GM10248 (cell line): ENCODE results near the gene ABCB11.

Experiments used
- CTCF ChIA-PET: fragments of 300-600 bp; sonication (Branson Sonifier 250); formaldehyde crosslinking; extraction: SDS; loops from one replicate; lab custom pipeline; 2021; ENCODE audit warnings: antibody characterized with exemption; lab: Yijun Ruan, JAX
- POLR2A ChIA-PET: fragments of 350-650 bp; sonication (Branson Sonifier 250); formaldehyde crosslinking; extraction: SDS; loops from one replicate; lab custom pipeline; 2020; ENCODE audit warnings: antibody characterized with exemption; lab: Yijun Ruan, JAX
- DNase-seq: peaks from one replicate; pipeline ENCODE4 v3.0.0; 2012; ENCODE audit errors: extremely low spot score
- CTCF ChIP-seq: IDR thresholded peaks from 2 replicates; pipeline ENCODE4 v1.5.1; 2012; ENCODE audit warnings: mild to moderate bottlenecking, low read depth; ENCODE audit errors: extremely low read depth, missing control alignments, control extremely low read depth

ABCB11 gene

GRCh38 chr2:168981651-168982050, 49.5 kb downstream of the ABCB11 start:
- ChIA-PET CTCF (interaction anchor here (1.0 kb wide), 1 partner anchor 10 kb away, joined by 3 read pairs; no protein-coding TSS in a partner anchor), POLR2A (no interaction called here)
- TF ChIP-seq CTCF, result no peak
- DNase-seq, result no peak

- CTCF ChIA-PET, result no interaction called here
- no peak for DNase-seq
- TF ChIP-seq CTCF, result no peak
- POLR2A ChIA-PET, result no interaction called here
Measured at GRCh38 chr2:168978461-168978861, 52.7 kb downstream of the ABCB11 start.

GRCh38 chr2:168977608-168978007, 53.5 kb downstream of the ABCB11 start:
- CTCF ChIA-PET, result no interaction called here
- POLR2A ChIA-PET, result no interaction called here
- no peak for DNase-seq
- TF ChIP-seq CTCF, result no peak

- no peak for TF ChIP-seq CTCF
- ChIA-PET POLR2A (no interaction called here), CTCF (no interaction called here)
- DNase-seq, result no peak
Measured at GRCh38 chr2:168976034-168976654, 55.0 kb downstream of the ABCB11 start.

- no peak for DNase-seq
- TF ChIP-seq CTCF, result no peak
- POLR2A ChIA-PET, result no interaction called here
- CTCF ChIA-PET, result no interaction called here
Measured at GRCh38 chr2:168974428-168974827, 56.7 kb downstream of the ABCB11 start.

GRCh38 chr2:168971261-168971660, 59.9 kb downstream of the ABCB11 start:
- no peak for TF ChIP-seq CTCF
- no peak for DNase-seq
- POLR2A ChIA-PET, result no interaction called here
- CTCF ChIA-PET, result interaction anchor here (0.8 to 3.2 kb wide), 5 partner anchors 9 to 160 kb away, joined by 3 to 12 read pairs (median 3); no protein-coding TSS in a partner anchor
